Right atrium auricular region (tissue), 2 donors: ENCODE data around the gene PRR22. TPM values are rescaled to one million over a fixed set of nuclear protein-coding genes. Genes with fewer than 3 reads are reported as not detected.
A peak's percentile ranks its signal among the peaks of the same experiment; 100 is the strongest.

Experiments used
- DNase-seq: peaks from one replicate; pipeline ENCODE4 v3.0.0-alpha.2; 2019; ENCODE audit warnings: low spot score
- H3K27ac ChIP-seq, 2 donors: fragments of 200-600 bp; sonication (generic); 1 replicate in 1 of 2; 2 replicates in 1 of 2; pipeline ENCODE4 v1.5.1; 2016 to 2019
- H3K27me3 ChIP-seq, 2 donors: fragments of 200-600 bp; sonication (generic); one replicate each; pipeline versions ENCODE4 v1.5.1 to v1.6.0; 2017 to 2019
- H3K36me3 ChIP-seq: fragments of 200-600 bp; sonication (generic); one replicate; pipeline ENCODE4 v1.5.1; 2016
- H3K4me1 ChIP-seq, 2 donors: fragments of 200-600 bp; sonication (generic); one replicate each; pipeline versions ENCODE4 v1.5.1 to v1.6.0; 2017 to 2019
- H3K4me3 ChIP-seq, 2 donors: fragments of 200-600 bp; sonication (generic); 1 replicate in 1 of 2; 2 replicates in 1 of 2; pipeline ENCODE4 v1.5.1; 2017 to 2019; ENCODE audit warnings: mild to moderate bottlenecking in 1 of 2, moderate library complexity in 1 of 2
- H3K9me3 ChIP-seq, 2 donors: fragments of 200-600 bp; sonication (generic); one replicate each; pipeline ENCODE4 v1.5.1; 2019
- CTCF ChIP-seq, 2 donors: fragments of 200-600 bp; sonication (generic); IDR thresholded peaks; one replicate each; pipeline ENCODE4 v1.5.1; 2019; ENCODE audit warnings: antibody characterized with exemption in 2 of 2
- total RNA-seq, 2 donors: library from RNA; depleted of rRNA; stranded (reverse); fragments of >200 nt; gene quantifications; one replicate each; pipeline ENCODE4 v1.1.0, GENCODE V29; 2016

The PRR22 gene
- under 1 TPM; 0.67 to 0.83 TPM for total RNA-seq

GRCh38 chr19:5784581-5785147 is at the start of gene PRR22:
TSS of gene PRR22 (minus strand) at chr19:5784746. CDS start at chr19:5784660, 86 bp downstream.
- Histone ChIP-seq H3K27me3 (no peaks in the 10 kb centered on the region), H3K4me3 (no peak within 1 kb of the TSS), H3K4me1 (no peaks in the 10 kb centered on the region), H3K36me3 (peaks cover 54% of the 10 kb centered on the region), H3K27ac (no peak within 1 kb of the TSS), H3K9me3 (no peaks in the 10 kb centered on the region)
- DNase-seq = no peak
- TF ChIP-seq CTCF (IDR thresholded peaks at IDR 0.05) = no peak

- H3K9me3 ChIP-seq = no peaks in the 10 kb centered on the region
- DNase-seq = no peak
- no peak for TF ChIP-seq CTCF (IDR thresholded peaks at IDR 0.05)
- H3K27me3 ChIP-seq = no peaks in the 10 kb centered on the region
- H3K27ac ChIP-seq = no peak overlapping the region
- H3K4me1 ChIP-seq = peaks cover 0 to 16% of the 10 kb centered on the region in 2 donors
- no peaks in the 10 kb centered on the region for H3K36me3 ChIP-seq
- no peak overlapping the region for H3K4me3 ChIP-seq
These were observed 48.1 kb upstream of the PRR22 start for GRCh38 chr19:5832527-5833216.

- Histone ChIP-seq H3K9me3 (no peaks in the 10 kb centered on the region), H3K4me3 (no peak overlapping the region), H3K27me3 (no peaks in the 10 kb centered on the region), H3K36me3 (no peaks in the 10 kb centered on the region), H3K4me1 (peaks cover 0 to 21% of the 10 kb centered on the region in 2 donors), H3K27ac (no peak overlapping the region)
- no peak for TF ChIP-seq CTCF (IDR thresholded peaks at IDR 0.05)
- no peak for DNase-seq
These were observed 47.5 kb upstream of the PRR22 start for GRCh38 chr19:5832061-5832460.

GRCh38 chr19:5831159-5831558 is 46.6 kb upstream of the PRR22 start:
- H3K27ac ChIP-seq = no peak overlapping the region
- H3K4me3 ChIP-seq = no peak overlapping the region
- no peaks in the 10 kb centered on the region for H3K27me3 ChIP-seq
- H3K36me3 ChIP-seq = no peaks in the 10 kb centered on the region
- no peaks in the 10 kb centered on the region for H3K9me3 ChIP-seq
- peaks cover 0 to 24% of the 10 kb centered on the region in 2 donors for H3K4me1 ChIP-seq
- DNase-seq = no peak
- no peak for TF ChIP-seq CTCF (IDR thresholded peaks at IDR 0.05)

- Histone ChIP-seq H3K36me3 (no peaks in the 10 kb centered on the region), H3K9me3 (no peaks in the 10 kb centered on the region), H3K4me3 (peak overlapping the region in 1 of 2 donors; percentile 51), H3K27me3 (no peaks in the 10 kb centered on the region), H3K27ac (peak overlapping the region; percentile 86 to 96), H3K4me1 (peaks cover 0 to 24% of the 10 kb centered on the region in 2 donors)
- TF ChIP-seq CTCF (IDR thresholded peaks at IDR 0.05) = no peak
- no peak for DNase-seq
These were observed 45.2 kb upstream of the PRR22 start for GRCh38 chr19:5829567-5830310.
